Measurements from ENCODE around the gene SRRT.
"Not testable (repeated sequence)": the region's sequence is repeated elsewhere in the genome, so short reads cannot be mapped to it uniquely, and the experiment has no call there.

SRRT gene

GRCh38 chr7:100914208-100914878, 39.4 kb downstream of the SRRT start:
- H3K4me3 ChIP-seq (ENCODE audit: severe bottlenecking): no peak overlapping the region
- no peaks in the 10 kb centered on the region for H3K27me3 ChIP-seq (ENCODE audit: insufficient read depth, poor library complexity, severe bottlenecking)
- no peak for ATAC-seq (ENCODE audit: low read depth)
- DNase-seq (ENCODE audit: low spot score): no peak
- H3K4me1 ChIP-seq (ENCODE audit: insufficient read depth, poor library complexity, severe bottlenecking): no peaks in the 10 kb centered on the region
- no peaks in the 10 kb centered on the region for H3K9me3 ChIP-seq (ENCODE audit: severe bottlenecking)
- no peak overlapping the region for H3K27ac ChIP-seq (ENCODE audit: poor library complexity, severe bottlenecking)
- no peaks in the 10 kb centered on the region for H3K36me3 ChIP-seq (ENCODE audit: low read depth)
- TF ChIP-seq CTCF (IDR thresholded peaks at IDR 0.05; ENCODE audit: poor library complexity, severe bottlenecking): no peak

- DNase-seq (ENCODE audit: low spot score) (no peak), ATAC-seq (ENCODE audit: low read depth) (peak; percentile 51; the same call in 2 of the 3 replicates)
- Histone ChIP-seq H3K27me3 (ENCODE audit: insufficient read depth, poor library complexity, severe bottlenecking) (no peaks in the 10 kb centered on the region), H3K4me3 (ENCODE audit: severe bottlenecking) (no peak overlapping the region), H3K9me3 (ENCODE audit: severe bottlenecking) (no peaks in the 10 kb centered on the region), H3K27ac (ENCODE audit: poor library complexity, severe bottlenecking) (no peak overlapping the region), H3K4me1 (ENCODE audit: insufficient read depth, poor library complexity, severe bottlenecking) (no peaks in the 10 kb centered on the region), H3K36me3 (ENCODE audit: low read depth) (no peaks in the 10 kb centered on the region)
- TF ChIP-seq CTCF (IDR thresholded peaks at IDR 0.05; ENCODE audit: poor library complexity, severe bottlenecking): no peak
Observed at GRCh38 chr7:100914879-100915447, 40.1 kb downstream of the SRRT start.

GRCh38 chr7:100919335-100919734, 44.4 kb downstream of the SRRT start:
- not testable (repeated sequence) for H3K4me3 ChIP-seq (ENCODE audit: severe bottlenecking)

GRCh38 chr7:100919779-100920437, 45.0 kb downstream of the SRRT start:
- not testable (repeated sequence) for H3K27ac ChIP-seq (ENCODE audit: poor library complexity, severe bottlenecking); DNase-seq (ENCODE audit: low spot score); H3K9me3 ChIP-seq (ENCODE audit: severe bottlenecking); ATAC-seq (ENCODE audit: low read depth); H3K36me3 ChIP-seq (ENCODE audit: low read depth); H3K4me3 ChIP-seq (ENCODE audit: severe bottlenecking); H3K4me1 ChIP-seq (ENCODE audit: insufficient read depth, poor library complexity, severe bottlenecking); H3K27me3 ChIP-seq (ENCODE audit: insufficient read depth, poor library complexity, severe bottlenecking)

More at GRCh38 chr7:100919335-100919734, 44.4 kb downstream of the SRRT start:
- not testable (repeated sequence) for ATAC-seq (ENCODE audit: low read depth); DNase-seq (ENCODE audit: low spot score); H3K27ac ChIP-seq (ENCODE audit: poor library complexity, severe bottlenecking); H3K9me3 ChIP-seq (ENCODE audit: severe bottlenecking); H3K27me3 ChIP-seq (ENCODE audit: insufficient read depth, poor library complexity, severe bottlenecking); H3K36me3 ChIP-seq (ENCODE audit: low read depth); H3K4me1 ChIP-seq (ENCODE audit: insufficient read depth, poor library complexity, severe bottlenecking)

- H3K27me3 ChIP-seq (ENCODE audit: insufficient read depth, poor library complexity, severe bottlenecking): no peaks in the 10 kb centered on the region
- no peaks in the 10 kb centered on the region for H3K36me3 ChIP-seq (ENCODE audit: low read depth)
- no peaks in the 10 kb centered on the region for H3K9me3 ChIP-seq (ENCODE audit: severe bottlenecking)
- no peak overlapping the region for H3K4me3 ChIP-seq (ENCODE audit: severe bottlenecking)
- no peak for TF ChIP-seq CTCF (IDR thresholded peaks at IDR 0.05; ENCODE audit: poor library complexity, severe bottlenecking)
- no peaks in the 10 kb centered on the region for H3K4me1 ChIP-seq (ENCODE audit: insufficient read depth, poor library complexity, severe bottlenecking)
- ATAC-seq (ENCODE audit: low read depth) (no peak), DNase-seq (ENCODE audit: low spot score) (no peak)
- H3K27ac ChIP-seq (ENCODE audit: poor library complexity, severe bottlenecking): no peak overlapping the region
Observed at GRCh38 chr7:100921039-100921438, 46.1 kb downstream of the SRRT start.

- ATAC-seq (ENCODE audit: low read depth); H3K4me1 ChIP-seq (ENCODE audit: insufficient read depth, poor library complexity, severe bottlenecking); H3K9me3 ChIP-seq (ENCODE audit: severe bottlenecking); H3K36me3 ChIP-seq (ENCODE audit: low read depth); H3K4me3 ChIP-seq (ENCODE audit: severe bottlenecking); H3K27me3 ChIP-seq (ENCODE audit: insufficient read depth, poor library complexity, severe bottlenecking); H3K27ac ChIP-seq (ENCODE audit: poor library complexity, severe bottlenecking); DNase-seq (ENCODE audit: low spot score): not testable (repeated sequence)
Observed at GRCh38 chr7:100923616-100924015, 48.7 kb downstream of the SRRT start.

Data from RWPE2 (cell line).